Measurements from ENCODE around the gene ZNF189.
A peak's percentile ranks its signal among the peaks of the same experiment; 100 is the strongest.

The ZNF189 gene

DNA sequence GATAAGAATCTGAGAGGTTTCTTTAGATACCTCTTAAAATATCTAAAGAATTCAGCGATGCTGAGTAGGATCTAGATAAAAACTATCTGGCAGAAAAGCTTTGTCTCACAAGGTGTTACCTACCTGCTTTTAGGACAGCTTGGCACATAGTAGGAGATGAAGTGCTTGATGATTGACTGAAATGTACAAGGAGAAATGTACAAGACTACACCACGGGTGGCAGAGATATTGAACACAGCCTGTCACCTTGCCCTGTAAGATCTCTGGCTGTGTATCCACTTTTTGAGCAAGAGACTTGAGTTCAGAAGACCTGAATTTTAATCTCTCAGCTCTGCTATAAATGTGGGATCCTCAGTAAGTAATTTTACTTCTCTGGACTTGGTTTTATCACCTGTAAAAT, 21.2 kb downstream of the ZNF189 start:
- Histone ChIP-seq H2AFZ (ENCODE audit: low read depth, low read length) (no peak overlapping the region), H3K4me2 (ENCODE audit: low read length) (0 out of 2 replicates have a peak overlapping the region, but pooled peaks have one; percentile 53), H3K27me3 (ENCODE audit: low read depth, low read length) (no peaks in the 10 kb centered on the region), H3K4me1 (ENCODE audit: low read length) (peaks cover 20% of the 10 kb centered on the region), H3K79me2 (ENCODE audit: low read length) (no peaks in the 10 kb centered on the region), H4K20me1 (ENCODE audit: insufficient read depth, low read length) (no peaks in the 10 kb centered on the region), H3K36me3 (replicated peaks; ENCODE audit: low read depth, low read length) (no peaks in the 10 kb centered on the region), H3K27ac (ENCODE audit: low read length) (no peak overlapping the region), H3K4me3 (ENCODE audit: low read length) (no peak overlapping the region), H3K9me3 (ENCODE audit: insufficient read depth, low read length) (no peaks in the 10 kb centered on the region), H3K9ac (ENCODE audit: low read length) (no peak overlapping the region)
- no peak for TF ChIP-seq EZH2phosphoT487 (IDR thresholded peaks at IDR 0.05; ENCODE audit: low read depth)
- no peak for TF ChIP-seq CTCF (IDR thresholded peaks at IDR 0.05; ENCODE audit: low read depth, low read length)

- Histone ChIP-seq H3K36me3 (replicated peaks; ENCODE audit: low read depth, low read length) (no peaks in the 10 kb centered on the region), H3K4me2 (ENCODE audit: low read length) (no peak overlapping the region), H3K27me3 (ENCODE audit: low read depth, low read length) (no peaks in the 10 kb centered on the region), H3K4me3 (ENCODE audit: low read length) (no peak overlapping the region), H3K79me2 (ENCODE audit: low read length) (no peaks in the 10 kb centered on the region), H3K9me3 (ENCODE audit: insufficient read depth, low read length) (no peaks in the 10 kb centered on the region), H4K20me1 (ENCODE audit: insufficient read depth, low read length) (no peaks in the 10 kb centered on the region), H3K4me1 (ENCODE audit: low read length) (peaks cover 20% of the 10 kb centered on the region), H3K9ac (ENCODE audit: low read length) (no peak overlapping the region), H3K27ac (ENCODE audit: low read length) (no peak overlapping the region), H2AFZ (ENCODE audit: low read depth, low read length) (no peak overlapping the region)
- TF ChIP-seq EZH2phosphoT487 (IDR thresholded peaks at IDR 0.05; ENCODE audit: low read depth): no peak
- no peak for TF ChIP-seq CTCF (IDR thresholded peaks at IDR 0.05; ENCODE audit: low read depth, low read length)
These were observed 23.0 kb downstream of the ZNF189 start for GRCh38 chr9:101421653-101422065.

GRCh38 chr9:101427358-101427757, 28.7 kb downstream of the ZNF189 start:
- H3K4me1 ChIP-seq (ENCODE audit: low read length): peaks cover 11% of the 10 kb centered on the region
- no peak overlapping the region for H3K4me2 ChIP-seq (ENCODE audit: low read length)
- no peak overlapping the region for H3K9ac ChIP-seq (ENCODE audit: low read length)
- no peaks in the 10 kb centered on the region for H3K27me3 ChIP-seq (ENCODE audit: low read depth, low read length)
- no peaks in the 10 kb centered on the region for H3K79me2 ChIP-seq (ENCODE audit: low read length)
- H3K4me3 ChIP-seq (ENCODE audit: low read length): no peak overlapping the region
- no peaks in the 10 kb centered on the region for H3K9me3 ChIP-seq (ENCODE audit: insufficient read depth, low read length)
- no peak for TF ChIP-seq CTCF (IDR thresholded peaks at IDR 0.05; ENCODE audit: low read depth, low read length)
- TF ChIP-seq EZH2phosphoT487 (IDR thresholded peaks at IDR 0.05; ENCODE audit: low read depth): no peak
- no peak overlapping the region for H2AFZ ChIP-seq (ENCODE audit: low read depth, low read length)
- no peak overlapping the region for H3K27ac ChIP-seq (ENCODE audit: low read length)
- H4K20me1 ChIP-seq (ENCODE audit: insufficient read depth, low read length): no peaks in the 10 kb centered on the region
- H3K36me3 ChIP-seq (replicated peaks; ENCODE audit: low read depth, low read length): no peaks in the 10 kb centered on the region

- no peaks in the 10 kb centered on the region for H3K36me3 ChIP-seq (replicated peaks; ENCODE audit: low read depth, low read length)
- H3K27me3 ChIP-seq (ENCODE audit: low read depth, low read length): no peaks in the 10 kb centered on the region
- H3K79me2 ChIP-seq (ENCODE audit: low read length): no peaks in the 10 kb centered on the region
- 0 out of 2 replicates have a peak overlapping the region, but pooled peaks have one; percentile 41 for H2AFZ ChIP-seq (ENCODE audit: low read depth, low read length)
- no peaks in the 10 kb centered on the region for H3K9me3 ChIP-seq (ENCODE audit: insufficient read depth, low read length)
- H3K4me1 ChIP-seq (ENCODE audit: low read length): peaks cover 11% of the 10 kb centered on the region
- no peak overlapping the region for H3K4me3 ChIP-seq (ENCODE audit: low read length)
- no peak overlapping the region for H3K9ac ChIP-seq (ENCODE audit: low read length)
- TF ChIP-seq CTCF (IDR thresholded peaks at IDR 0.05; ENCODE audit: low read depth, low read length) (no peak), EZH2phosphoT487 (IDR thresholded peaks at IDR 0.05; ENCODE audit: low read depth) (no peak)
- H4K20me1 ChIP-seq (ENCODE audit: insufficient read depth, low read length): no peaks in the 10 kb centered on the region
- H3K4me2 ChIP-seq (ENCODE audit: low read length): peak overlapping the region; percentile 30
- H3K27ac ChIP-seq (ENCODE audit: low read length): 0 out of 2 replicates have a peak overlapping the region, but pooled peaks have one; percentile 11
These were observed 29.5 kb downstream of the ZNF189 start for GRCh38 chr9:101427957-101428655.

Measured in OCI-LY3 (cell line).